Stimulated activated CD4-positive, alpha-beta T cell treated with anti-CD3 and anti-CD28 coated beads, Interleukin-4, amount 100 ng/mL, for 48 hours (primary cell): ENCODE data around the gene PLXNA1.

Source experiments
- DNase-seq, 2 donors: peaks; one replicate each; pipeline ENCODE4 v3.0.0-alpha.2; 2020; ENCODE audit warnings: low read depth in 2 of 2

The PLXNA1 gene

DNA sequence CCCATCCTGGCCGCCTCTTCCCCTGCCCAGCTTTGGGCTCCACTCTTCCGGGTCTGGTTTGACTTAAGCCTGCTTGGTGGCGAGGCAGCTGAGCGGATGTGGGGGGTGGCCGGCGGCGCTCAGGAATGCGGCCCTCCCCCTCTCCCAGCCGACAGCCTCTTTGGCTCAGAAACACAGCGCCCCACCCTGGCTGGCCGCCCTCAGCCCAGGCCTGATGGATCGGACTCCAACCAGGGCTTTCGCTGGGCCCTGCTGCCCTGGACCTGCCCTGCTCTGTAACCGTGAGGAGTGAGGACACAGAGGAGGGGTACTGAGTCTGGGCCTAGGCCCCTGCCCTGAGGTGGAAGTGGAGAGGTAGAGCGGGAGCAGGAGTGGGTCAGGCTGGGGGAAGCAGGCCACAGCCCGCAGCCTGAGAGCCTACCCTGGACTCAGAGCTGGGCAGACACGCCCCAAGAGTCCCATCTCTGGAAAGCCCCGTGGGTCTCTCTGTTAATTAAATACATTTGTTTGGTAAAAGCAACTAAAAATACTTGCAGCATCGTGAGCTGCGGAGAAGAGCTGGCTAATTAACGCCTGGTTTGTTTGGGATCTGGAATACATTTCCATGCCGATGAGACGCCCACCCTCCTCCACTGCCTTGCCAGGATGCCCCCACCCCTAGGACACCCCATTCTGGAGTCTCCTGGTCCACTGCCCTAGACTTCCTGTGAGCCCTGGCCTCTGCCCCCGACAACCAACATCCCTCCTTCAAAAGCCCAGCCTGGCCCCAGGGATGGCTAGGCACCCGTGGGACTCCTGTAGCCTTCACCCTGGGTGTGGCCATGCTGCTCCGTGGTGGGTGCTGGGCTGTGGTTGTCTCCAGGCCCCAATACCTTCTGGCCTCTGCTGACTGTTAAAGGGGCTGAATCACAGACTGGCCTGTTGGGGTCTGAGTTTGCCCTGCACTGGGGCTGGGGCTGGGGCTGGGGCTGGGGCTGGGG lies 19.6 kb downstream of the PLXNA1 start:
- DNase-seq, result no peak

DNA sequence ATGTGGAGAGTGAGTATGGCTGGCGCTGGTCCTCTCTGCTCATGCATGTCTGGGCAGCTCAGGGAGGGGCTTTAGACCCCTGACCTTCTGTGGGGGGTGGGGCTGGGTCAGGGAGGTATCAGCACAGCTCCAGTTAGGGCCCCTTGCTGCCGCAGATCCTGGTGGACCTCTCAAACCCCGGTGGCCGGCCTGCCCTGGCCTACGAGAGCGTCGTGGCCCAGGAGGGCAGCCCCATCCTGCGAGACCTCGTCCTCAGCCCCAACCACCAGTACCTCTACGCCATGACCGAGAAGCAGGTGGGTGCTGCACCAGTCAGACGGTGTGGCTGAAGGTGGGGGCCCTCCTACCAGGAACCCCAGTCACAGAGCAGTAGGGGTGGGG lies 20.2 kb downstream of the PLXNA1 start:
- no peak for DNase-seq

DNA sequence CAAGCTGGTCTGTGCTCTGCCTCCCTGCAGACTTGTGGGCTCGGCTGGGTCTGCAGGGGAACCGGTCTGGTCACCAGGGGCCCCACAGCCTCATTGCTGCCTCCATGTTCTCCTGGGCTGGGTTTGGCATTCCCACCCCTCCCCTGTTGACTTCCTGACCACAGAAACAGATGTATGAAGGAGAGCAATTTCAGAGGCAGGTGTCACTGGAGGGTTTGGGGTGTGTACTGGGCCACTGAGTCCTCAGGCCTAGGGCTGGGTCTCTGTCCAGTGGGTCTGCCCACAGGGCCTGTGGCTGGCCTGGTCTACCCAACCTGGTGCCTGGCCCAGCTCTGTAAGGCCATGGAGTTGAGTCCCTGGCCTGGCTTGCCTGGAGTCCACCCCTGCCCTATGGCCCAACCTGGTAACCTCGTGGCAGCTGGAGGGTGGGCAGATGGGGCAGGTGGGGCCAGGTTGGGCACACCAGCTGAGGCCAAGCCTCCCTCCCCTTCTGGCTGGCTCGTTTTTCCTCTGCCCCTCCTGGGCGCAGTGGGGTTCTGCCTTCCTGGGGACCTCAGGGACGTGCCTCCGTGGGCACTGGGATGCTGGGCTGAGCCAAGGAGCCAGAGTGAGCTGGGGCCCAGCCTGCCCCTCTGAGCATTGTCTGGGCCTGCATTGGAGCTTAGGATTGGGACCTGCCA lies 20.8 kb downstream of the PLXNA1 start:
- no peak for DNase-seq

DNA sequence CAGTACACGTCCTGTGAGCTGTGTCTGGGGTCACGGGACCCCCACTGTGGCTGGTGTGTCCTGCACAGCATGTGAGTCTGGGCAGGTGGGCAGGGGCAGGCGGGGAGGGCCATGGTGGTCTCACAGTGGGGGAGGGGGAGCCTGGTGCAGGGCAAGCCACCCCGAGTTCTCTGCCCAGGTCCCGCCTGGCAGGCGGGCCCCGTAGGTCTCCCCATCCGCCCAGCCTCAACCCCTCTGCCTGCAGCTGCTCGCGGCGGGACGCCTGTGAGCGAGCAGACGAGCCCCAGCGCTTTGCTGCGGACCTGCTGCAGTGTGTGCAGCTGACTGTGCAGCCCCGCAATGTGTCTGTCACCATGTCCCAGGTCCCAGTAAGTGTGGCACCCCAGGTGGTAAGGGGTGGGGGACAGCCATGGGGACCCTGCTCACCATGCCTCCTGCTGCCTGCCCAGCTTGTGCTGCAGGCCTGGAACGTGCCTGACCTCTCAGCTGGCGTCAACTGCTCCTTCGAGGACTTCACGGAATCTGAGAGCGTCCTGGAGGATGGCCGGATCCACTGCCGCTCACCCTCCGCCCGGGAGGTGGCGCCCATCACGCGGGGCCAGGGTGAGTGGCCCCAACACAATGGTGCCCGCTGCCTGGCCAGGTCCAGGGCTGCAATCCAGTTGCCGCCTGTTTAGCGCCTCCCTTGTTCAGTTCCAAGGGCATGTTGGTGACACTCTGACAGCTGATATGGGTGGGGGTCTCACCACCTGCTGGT lies 21.9 kb downstream of the PLXNA1 start:
- DNase-seq, result no peak

DNA sequence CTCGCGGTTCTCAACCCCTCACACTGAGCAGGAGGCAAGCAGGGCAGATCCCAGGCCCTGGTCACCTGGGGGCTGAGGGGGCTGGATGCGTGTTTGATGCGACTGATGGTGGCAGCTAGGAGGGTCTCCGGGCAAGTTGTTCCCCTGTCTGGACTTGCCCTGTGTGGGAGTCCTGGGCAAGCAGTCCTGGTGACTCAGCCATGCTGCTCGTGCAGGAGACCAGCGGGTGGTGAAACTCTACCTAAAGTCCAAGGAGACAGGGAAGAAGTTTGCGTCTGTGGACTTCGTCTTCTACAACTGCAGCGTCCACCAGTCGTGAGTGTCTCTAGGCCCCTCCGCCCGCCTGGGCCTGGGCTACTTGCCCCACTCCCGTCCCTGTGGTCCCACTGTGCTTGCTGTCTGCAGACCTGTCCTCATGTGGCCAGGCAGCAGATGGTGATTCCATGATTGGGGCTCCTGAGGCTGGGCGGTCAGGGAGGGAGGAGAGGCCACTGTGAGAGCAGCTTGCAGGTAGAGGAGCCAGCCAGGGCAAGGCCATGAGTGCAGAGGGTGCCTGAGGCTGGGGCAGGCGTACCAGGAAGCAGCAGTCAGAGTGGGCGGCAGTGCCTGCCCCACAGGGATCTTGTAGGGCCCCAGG lies 23.1 kb downstream of the PLXNA1 start:
- no peak for DNase-seq

DNA sequence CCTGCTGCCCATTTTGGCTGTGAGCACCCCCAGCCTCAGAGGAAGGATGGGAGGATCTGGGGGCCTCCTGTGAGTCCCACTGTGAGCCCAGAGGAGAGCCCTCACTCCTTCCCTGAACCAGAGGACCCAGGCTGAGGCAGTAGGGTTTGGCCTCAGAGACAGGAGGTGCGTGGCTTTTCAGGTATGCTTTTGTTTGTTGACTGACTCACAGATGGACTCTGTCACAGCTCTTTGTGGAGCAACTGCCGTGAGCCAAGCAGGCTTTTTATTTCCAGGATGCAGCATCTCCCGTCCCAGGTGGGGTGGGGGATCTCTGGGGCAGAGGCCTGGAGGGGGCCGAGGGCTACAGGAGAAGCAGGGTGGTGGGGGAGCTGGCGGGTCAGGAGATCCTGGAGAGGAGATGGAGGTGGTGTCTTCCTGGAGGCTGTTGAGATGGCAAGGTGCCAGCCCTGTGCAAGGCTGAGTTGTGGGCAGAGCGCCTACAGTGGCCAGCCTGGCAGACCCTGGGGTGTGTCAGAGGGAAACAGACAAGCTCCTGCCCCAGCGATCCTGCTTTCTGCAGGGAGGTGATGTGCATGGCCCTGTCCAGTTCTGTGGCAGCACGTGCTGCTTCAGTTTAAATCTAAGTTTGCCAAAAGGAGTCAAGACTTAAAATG lies 24.0 kb downstream of the PLXNA1 start:
- DNase-seq, result no peak

DNA sequence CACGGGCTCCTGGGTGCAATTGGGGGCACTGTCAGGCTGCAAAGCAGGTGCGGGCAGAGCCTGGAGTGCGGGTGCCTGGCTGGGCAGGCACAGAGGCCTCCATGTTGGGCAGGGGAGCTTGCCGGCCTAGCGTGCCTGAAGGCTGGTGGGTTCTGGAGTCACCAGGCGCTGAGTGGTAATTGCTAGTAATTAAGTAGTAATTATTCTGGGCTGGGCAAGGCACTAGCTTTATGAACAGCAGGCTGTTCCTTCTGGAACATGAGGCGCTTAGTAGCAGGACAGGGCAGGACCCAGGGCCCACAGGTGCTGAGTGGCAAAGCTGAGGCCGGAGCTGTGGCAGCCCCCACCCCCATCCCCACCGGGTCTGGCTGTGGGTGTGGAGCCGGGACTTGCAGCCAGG lies 25.3 kb downstream of the PLXNA1 start:
- no peak for DNase-seq

DNA sequence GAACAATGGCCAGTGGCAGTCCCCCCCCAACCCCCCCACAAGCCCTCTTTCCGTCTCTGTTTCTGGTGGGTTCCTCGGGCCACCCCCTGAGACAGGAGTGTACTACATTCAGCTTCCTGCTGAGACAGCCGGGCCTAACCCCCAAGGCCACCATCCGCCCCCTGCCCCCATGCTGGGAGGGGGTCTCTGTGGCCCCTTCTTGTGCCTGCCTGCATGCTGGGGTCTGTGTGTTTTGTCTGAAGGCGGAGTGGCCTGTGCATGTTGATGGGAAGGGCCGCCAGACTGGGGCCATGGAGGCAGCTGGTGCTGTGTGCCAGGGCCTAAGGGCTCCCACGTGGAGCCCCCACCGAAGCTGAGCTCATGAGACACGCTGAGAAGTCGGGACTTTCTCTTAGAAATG lies 26.6 kb downstream of the PLXNA1 start:
- DNase-seq, result no peak

DNA sequence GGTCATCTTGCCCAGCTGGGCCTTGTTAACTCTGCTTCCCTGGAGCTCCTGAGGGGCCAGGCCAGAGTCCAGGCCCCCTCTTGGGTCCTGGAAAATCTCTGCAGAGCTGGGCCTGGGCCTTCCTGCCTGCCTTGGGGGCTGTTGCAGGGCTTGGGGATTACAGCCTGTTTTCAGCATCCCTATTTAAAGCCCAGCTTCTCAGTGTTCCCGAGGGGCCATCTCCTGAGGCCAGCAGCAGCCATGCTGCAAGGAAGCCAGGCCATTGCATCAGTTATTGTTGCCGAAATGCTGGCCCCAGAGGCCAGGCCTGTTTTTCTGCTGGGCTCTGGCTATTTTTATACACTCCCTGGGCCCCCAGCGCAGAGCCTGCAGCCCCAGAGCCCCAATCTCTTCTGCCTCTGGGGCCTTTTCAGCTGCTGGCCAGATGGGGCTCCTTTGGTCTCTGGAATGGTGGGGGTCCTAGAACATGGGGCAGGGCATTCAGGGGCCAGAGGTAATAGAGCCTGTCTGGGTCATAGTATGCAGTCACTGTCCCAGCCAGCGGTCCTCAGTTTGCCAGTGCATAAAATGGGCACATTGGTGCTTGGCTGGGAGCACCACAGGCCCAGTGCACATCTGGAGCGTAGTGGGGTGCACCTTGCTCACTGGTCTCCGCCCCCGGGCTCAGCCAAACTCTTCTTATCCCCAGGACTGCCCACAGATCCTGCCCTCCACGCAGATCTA lies 28.5 kb downstream of the PLXNA1 start:
- no peak for DNase-seq

DNA sequence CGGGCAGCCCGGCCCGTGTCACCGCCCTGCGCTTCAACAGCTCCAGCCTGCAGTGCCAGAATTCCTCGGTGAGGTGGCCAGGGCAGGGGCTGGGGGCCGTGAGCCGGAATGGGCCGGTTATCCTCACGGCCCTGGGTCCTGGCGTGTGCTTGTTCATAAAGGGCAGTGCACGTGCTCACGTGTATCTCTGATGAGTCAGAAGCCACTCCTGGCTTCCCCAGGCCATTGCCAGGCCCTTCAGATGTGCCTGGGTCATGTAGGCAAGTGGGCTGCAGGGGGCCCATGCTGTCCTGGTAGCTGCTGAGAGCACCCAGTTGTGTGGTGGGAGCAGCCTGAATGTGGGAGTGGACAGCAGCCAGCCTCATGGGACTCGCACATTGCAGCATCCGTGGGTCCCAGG lies 29.2 kb downstream of the PLXNA1 start:
- no peak for DNase-seq

DNA sequence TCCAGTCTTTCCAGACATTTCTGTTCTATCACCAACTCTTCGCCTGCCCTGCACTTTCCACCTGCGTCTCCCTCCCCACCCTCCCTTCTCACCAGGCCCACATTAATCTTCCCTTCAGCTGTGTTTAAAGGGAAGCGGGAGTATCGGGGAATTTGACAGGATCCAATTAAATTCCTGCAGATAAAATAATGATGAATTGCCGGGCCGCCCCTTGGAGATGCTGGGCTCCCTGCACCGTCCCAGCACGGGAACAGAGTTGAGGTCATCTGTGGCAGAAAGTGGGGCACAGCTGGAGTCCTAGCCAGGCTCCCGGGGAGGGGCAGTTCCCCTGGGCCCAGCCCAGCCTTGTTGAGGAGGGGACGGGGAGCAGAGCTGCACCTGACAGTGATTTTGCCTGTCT lies 30.3 kb downstream of the PLXNA1 start:
- no peak for DNase-seq

DNA sequence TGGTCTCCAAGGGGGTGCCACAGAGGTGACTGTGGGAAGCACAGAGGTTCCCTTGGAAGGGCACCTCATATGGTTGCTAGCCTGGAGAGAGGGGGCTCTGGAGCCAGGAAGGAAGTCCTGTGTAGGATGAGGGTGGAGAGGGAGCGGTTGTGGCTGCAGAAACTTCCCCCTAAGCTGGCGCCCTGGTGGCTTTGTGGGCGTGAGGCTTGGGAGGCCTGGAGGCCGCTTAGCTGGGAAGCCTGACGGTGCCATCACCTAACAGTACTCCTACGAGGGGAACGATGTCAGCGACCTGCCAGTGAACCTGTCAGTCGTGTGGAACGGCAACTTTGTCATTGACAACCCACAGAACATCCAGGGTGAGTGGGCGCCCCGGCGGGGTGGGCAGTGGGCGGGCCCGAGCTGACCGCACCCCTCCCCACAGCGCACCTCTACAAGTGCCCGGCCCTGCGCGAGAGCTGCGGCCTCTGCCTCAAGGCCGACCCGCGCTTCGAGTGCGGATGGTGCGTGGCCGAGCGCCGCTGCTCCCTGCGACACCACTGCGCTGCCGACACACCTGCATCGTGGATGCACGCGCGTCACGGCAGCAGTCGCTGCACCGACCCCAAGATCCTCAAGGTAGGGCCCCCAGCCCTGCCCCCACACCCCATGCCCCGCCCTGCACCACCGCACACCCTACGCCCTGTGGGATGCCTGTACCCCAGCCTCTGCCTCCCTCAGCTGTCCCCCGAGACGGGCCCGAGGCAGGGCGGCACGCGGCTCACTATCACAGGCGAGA lies 31.0 kb downstream of the PLXNA1 start:
- no peak for DNase-seq

DNA sequence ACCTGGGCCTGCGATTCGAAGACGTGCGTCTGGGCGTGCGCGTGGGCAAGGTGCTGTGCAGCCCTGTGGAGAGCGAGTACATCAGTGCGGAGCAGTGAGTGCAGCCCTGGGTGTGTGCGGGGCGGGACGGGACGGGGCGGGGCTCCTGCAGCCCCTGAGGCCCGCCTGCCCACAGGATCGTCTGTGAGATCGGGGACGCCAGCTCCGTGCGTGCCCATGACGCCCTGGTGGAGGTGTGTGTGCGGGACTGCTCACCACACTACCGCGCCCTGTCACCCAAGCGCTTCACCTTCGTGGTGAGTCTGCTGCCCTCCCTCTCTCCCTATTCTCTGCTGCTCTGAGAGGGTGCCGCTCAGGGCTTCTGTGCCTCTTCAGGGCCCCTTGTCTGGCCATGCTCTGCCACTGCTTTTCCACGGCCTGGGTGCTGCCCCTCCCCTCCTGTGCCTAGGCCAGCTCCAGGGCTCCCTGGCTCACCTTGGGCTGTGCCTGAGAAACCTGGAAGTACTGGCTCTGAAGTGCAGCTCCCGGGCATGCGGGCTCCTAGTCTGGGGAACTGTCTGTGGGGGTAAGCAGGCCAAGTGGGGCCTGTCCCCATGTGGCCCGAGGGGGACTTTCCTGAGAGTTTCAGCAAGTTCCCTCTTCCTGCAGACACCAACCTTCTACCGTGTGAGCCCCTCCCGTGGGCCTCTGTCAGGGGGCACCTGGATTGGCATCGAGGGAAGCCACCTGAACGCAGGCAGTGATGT lies 31.8 kb downstream of the PLXNA1 start:
- DNase-seq, result no peak

DNA sequence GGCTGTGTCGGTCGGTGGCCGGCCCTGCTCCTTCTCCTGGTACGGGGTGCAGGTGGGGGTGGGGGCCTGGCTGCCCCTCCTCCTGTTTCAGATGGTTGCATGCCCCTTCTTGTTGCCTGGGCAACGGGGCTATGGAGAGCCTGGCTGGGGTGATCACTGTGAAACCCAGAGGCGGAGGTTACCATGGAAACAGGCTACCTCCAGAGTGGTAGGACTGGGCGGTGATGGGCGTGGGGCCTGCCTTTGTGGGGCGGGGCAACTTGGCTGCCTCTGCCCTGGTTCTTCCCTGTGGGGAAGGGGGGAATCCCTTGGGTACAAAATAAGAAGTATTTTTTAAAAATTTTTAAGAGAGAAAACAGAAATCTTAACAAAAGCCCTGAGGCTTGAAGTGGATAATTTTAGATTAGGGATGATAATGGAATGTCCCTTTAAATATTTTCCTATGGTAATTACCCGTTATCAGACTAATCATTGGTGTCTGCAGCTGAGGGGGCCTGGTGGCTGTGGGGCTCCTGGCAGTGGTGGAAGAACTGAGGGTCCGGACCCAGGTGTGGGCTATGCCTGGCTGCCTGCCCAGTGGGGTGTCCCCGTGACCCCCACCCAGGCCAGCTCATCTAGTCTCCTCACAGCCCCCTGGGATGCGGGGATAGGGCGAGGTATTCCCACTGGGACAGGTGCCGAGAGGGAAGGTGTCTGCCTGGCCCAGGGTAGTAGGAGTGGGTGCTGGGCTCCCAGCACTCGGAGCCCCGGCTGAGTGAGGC lies 32.5 kb downstream of the PLXNA1 start:
- peak in 1 of 2 donors; percentile 4 for DNase-seq

DNA sequence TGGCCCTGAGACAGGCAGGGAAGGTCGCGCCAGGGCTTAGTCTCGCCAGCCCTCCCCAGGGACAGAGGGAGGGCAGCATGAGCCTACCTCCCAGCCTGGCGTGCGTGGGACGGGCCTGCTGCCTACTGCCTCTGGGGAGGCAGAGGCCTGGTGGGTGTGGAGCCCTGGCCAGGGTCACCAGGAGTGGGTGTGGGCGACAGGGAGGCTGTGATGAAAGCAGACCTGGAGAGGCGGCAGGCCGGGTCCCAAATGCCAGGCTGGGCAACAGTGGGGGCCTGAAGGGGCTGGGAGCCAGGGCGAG lies 33.1 kb downstream of the PLXNA1 start:
- no peak for DNase-seq

DNA sequence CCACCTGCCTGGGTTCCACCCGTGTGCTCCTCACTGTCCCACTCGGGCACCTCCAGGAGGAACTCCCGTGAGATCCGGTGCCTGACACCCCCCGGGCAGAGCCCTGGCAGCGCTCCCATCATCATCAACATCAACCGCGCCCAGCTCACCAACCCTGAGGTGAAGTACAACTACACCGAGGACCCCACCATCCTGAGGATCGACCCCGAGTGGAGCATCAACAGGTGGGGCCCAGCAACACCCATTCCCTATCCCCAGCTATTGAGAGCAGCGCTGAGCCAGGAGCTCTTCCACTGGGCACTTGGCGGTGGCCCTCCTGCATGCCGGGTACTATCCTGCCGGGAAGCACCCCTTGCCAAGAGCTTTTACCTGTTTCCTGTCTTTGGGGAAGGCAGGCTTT lies 33.5 kb downstream of the PLXNA1 start:
- DNase-seq, result no peak

DNA sequence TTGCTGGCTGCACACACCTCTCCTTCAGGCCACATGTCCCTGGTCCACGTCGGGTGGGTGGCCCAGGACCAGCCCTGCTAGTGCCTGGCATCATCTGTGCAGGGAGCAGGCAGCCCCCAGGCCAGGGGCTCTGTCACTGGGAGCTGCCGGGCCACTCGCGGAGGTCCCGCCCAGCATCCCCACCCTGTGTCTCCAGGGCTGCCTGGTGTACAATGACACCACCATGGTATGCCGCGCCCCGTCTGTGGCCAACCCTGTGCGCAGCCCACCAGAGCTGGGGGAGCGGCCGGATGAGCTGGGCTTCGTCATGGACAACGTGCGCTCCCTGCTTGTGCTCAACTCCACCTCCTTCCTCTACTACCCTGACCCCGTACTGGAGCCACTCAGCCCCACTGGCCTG lies 34.3 kb downstream of the PLXNA1 start:
- DNase-seq, result no peak

DNA sequence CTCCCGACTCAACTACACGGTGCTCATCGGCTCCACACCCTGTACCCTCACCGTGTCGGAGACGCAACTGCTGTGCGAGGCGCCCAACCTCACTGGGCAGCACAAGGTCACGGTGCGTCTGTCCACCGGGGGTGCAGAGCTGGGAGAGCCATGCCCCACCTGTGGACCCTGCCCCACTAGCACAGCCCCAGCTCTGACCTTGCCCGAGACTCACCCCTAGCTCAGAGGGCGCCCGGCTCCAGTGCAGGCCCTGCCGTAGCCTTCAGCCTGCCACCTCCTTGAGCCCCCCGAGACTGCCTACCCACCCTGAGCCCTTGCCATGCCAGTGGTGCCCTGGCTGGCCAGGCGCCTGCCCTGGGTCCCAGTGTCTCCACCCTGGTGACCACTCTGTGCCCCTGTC lies 34.9 kb downstream of the PLXNA1 start:
- DNase-seq, result no peak
